Trophoblast cell (in vitro differentiated cells and primary cell): Measurements from ENCODE around the gene FAM131C.
"Not testable (repeated sequence)": the region's sequence is repeated elsewhere in the genome, so short reads cannot be mapped to it uniquely, and the experiment has no call there.

Source experiments
- DNase-seq, 2 donors: peaks; one replicate each; pipeline ENCODE4 v3.0.0-alpha.2; 2016
- H2AFZ ChIP-seq: 2 replicates; pipeline ENCODE4 v1.6.1; 2013; ENCODE audit warnings: low read length, moderate library complexity, mild to moderate bottlenecking; ENCODE audit not compliant: insufficient read depth, poor library complexity
- H2AK5ac ChIP-seq: 2 replicates; pipeline ENCODE4 v1.6.1; 2013; ENCODE audit warnings: mild to moderate bottlenecking, low read length
- H2BK120ac ChIP-seq: 2 replicates; pipeline ENCODE4 v1.6.1; 2013; ENCODE audit warnings: low read length, mild to moderate bottlenecking, moderate library complexity; ENCODE audit not compliant: insufficient read depth, poor library complexity
- H2BK12ac ChIP-seq: 2 replicates; pipeline ENCODE4 v1.6.1; 2013; ENCODE audit warnings: mild to moderate bottlenecking, low read length, moderate library complexity
- H2BK5ac ChIP-seq: 2 replicates; pipeline ENCODE4 v1.6.1; 2013; ENCODE audit warnings: low read length, low read depth, moderate library complexity, mild to moderate bottlenecking; ENCODE audit not compliant: poor library complexity
- H3K14ac ChIP-seq: 2 replicates; pipeline ENCODE4 v1.6.1; 2013; ENCODE audit warnings: mild to moderate bottlenecking, low read length
- H3K18ac ChIP-seq: 2 replicates; pipeline ENCODE4 v1.6.1; 2013; ENCODE audit warnings: mild to moderate bottlenecking, low read length
- H3K23ac ChIP-seq: 2 replicates; pipeline ENCODE4 v1.6.1; 2013; ENCODE audit warnings: low read length
- H3K27ac ChIP-seq: 2 replicates; pipeline ENCODE4 v1.5.1; 2013; ENCODE audit warnings: low read depth, mild to moderate bottlenecking, inconsistent platforms, low read length, moderate library complexity
- H3K27me3 ChIP-seq: 2 replicates; pipeline ENCODE4 v1.6.1; 2013; ENCODE audit warnings: inconsistent platforms, mild to moderate bottlenecking, low read length, moderate library complexity; ENCODE audit not compliant: insufficient read depth
- H3K36me3 ChIP-seq, 2 experiments: 1 replicate in 1 of 2; 2 replicates in 1 of 2; pipeline ENCODE4 v1.6.1; 2013; ENCODE audit warnings: low read length in 2 of 2, mild to moderate bottlenecking in 2 of 2, moderate library complexity in 1 of 2; ENCODE audit not compliant: insufficient read depth in 2 of 2, control insufficient read depth in 1 of 2
- H3K4ac ChIP-seq: 2 replicates; pipeline ENCODE4 v1.6.1; 2013; ENCODE audit warnings: low read depth, mild to moderate bottlenecking, low read length, moderate library complexity
- H3K4me1 ChIP-seq, 2 experiments: 1 replicate in 1 of 2; 2 replicates in 1 of 2; pipeline ENCODE4 v1.6.1; 2013; ENCODE audit warnings: low read length in 2 of 2, mild to moderate bottlenecking in 2 of 2, moderate library complexity in 1 of 2; ENCODE audit not compliant: insufficient read depth in 2 of 2, control insufficient read depth in 1 of 2
- H3K4me2 ChIP-seq: 2 replicates; pipeline ENCODE4 v1.6.1; 2013; ENCODE audit warnings: inconsistent platforms, mild to moderate bottlenecking, low read length, moderate library complexity
- H3K4me3 ChIP-seq: 2 replicates; pipeline ENCODE4 v1.5.1; 2013; ENCODE audit warnings: mild to moderate bottlenecking, low read depth, low read length, inconsistent platforms
- H3K79me1 ChIP-seq: one replicate; pipeline ENCODE4 v1.6.1; 2013; ENCODE audit warnings: low read length
- H3K79me2 ChIP-seq: 2 replicates; pipeline ENCODE4 v1.6.1; 2013; ENCODE audit warnings: low read length, mild to moderate bottlenecking; ENCODE audit not compliant: control insufficient read depth, insufficient read depth, poor library complexity
- H3K9ac ChIP-seq: 2 replicates; pipeline ENCODE4 v1.6.1; 2013; ENCODE audit warnings: mild to moderate bottlenecking, low read length
- H3K9me3 ChIP-seq: 2 replicates; pipeline ENCODE4 v1.6.1; 2013; ENCODE audit warnings: low read depth, mild to moderate bottlenecking, control low read depth, inconsistent platforms, low read length; ENCODE audit not compliant: insufficient read depth
- H4K12ac ChIP-seq: 2 replicates; pipeline ENCODE4 v1.6.1; 2013; ENCODE audit warnings: low read depth, mild to moderate bottlenecking, low read length, moderate library complexity
- H4K8ac ChIP-seq: 2 replicates; pipeline ENCODE4 v1.6.1; 2013; ENCODE audit warnings: low read depth, mild to moderate bottlenecking, low read length, moderate library complexity
- H4K91ac ChIP-seq: one replicate; pipeline ENCODE4 v1.6.1; 2013; ENCODE audit warnings: low read depth, mild to moderate bottlenecking, low read length, moderate library complexity
- WGBS: extraction: QIAGEN DNeasy Blood & Tissue Kit; methylation state at CpG from one replicate; pipeline ENCODE4 v1.1.7; 2013; ENCODE audit warnings: missing lambda C conversion rate; ENCODE audit not compliant: insufficient read length, insufficient coverage; ENCODE audit errors: extremely low coverage; 5-methylcytosine and 5-hydroxymethylcytosine counted together

Gene FAM131C

GRCh38 chr1:16043521-16043920 lies 29.9 kb downstream of the FAM131C start, which contains the start of gene CLCNKB:
Gene CLCNKB (plus strand): TSS chr1:16043782. CDS start chr1:16044493, 711 bp downstream.
- Histone ChIP-seq H3K27ac (no peak within 1 kb of the TSS), H3K4me2 (no peak within 1 kb of the TSS), H4K8ac (no peak within 1 kb of the TSS), H3K9ac (no peak within 1 kb of the TSS), H3K4me1 (no peaks in the 10 kb centered on the region), H3K79me2 (no peaks in the 10 kb centered on the region), H2AK5ac (no peak within 1 kb of the TSS), H3K79me1 (no peaks in the 10 kb centered on the region), H3K27me3 (no peaks in the 10 kb centered on the region), H3K18ac (no peak within 1 kb of the TSS), H3K4me3 (no peak within 1 kb of the TSS), H3K14ac (no peak within 1 kb of the TSS), H3K4ac (no peak within 1 kb of the TSS), H2AFZ (no peak within 1 kb of the TSS), H3K36me3 (no peaks in the 10 kb centered on the region), H2BK120ac (no peak within 1 kb of the TSS), H4K91ac (no peak within 1 kb of the TSS), H3K9me3 (no peaks in the 10 kb centered on the region), H2BK5ac (no peak within 1 kb of the TSS), H4K12ac (no peak within 1 kb of the TSS), H2BK12ac (no peak within 1 kb of the TSS), H3K23ac (no peak within 1 kb of the TSS)
- no CpG with 5 or more reads among the region's 7 CpGs for WGBS
- DNase-seq, result no peak

- not testable (repeated sequence) for H3K4me3 ChIP-seq, H3K27me3 ChIP-seq, H3K36me3 ChIP-seq, H2AK5ac ChIP-seq, H3K27ac ChIP-seq, H3K14ac ChIP-seq, H3K4me1 ChIP-seq, H3K79me1 ChIP-seq, H2BK5ac ChIP-seq, H3K4ac ChIP-seq, DNase-seq, H3K23ac ChIP-seq, H2BK12ac ChIP-seq, H2AFZ ChIP-seq, H3K9me3 ChIP-seq, H4K8ac ChIP-seq, H3K4me2 ChIP-seq, H3K9ac ChIP-seq, H4K91ac ChIP-seq, H2BK120ac ChIP-seq, H3K79me2 ChIP-seq, H3K18ac ChIP-seq, H4K12ac ChIP-seq
- no CpG with 5 or more reads among the region's 9 CpGs for WGBS
Observed at GRCh38 chr1:16042654-16043053, 30.8 kb downstream of the FAM131C start.

GRCh38 chr1:16042096-16042495 lies 31.4 kb downstream of the FAM131C start:
- Histone ChIP-seq H3K79me2 (no peaks in the 10 kb centered on the region), H3K23ac (no peak overlapping the region), H2BK12ac (no peak overlapping the region), H3K18ac (no peak overlapping the region), H2AK5ac (no peak overlapping the region), H2BK120ac (no peak overlapping the region), H3K79me1 (no peaks in the 10 kb centered on the region), H4K8ac (no peak overlapping the region), H3K14ac (no peak overlapping the region), H3K9me3 (no peaks in the 10 kb centered on the region), H3K27ac (no peak overlapping the region), H3K4me2 (no peak overlapping the region), H3K36me3 (no peaks in the 10 kb centered on the region), H2BK5ac (no peak overlapping the region), H3K4me1 (no peaks in the 10 kb centered on the region), H4K91ac (no peak overlapping the region), H3K4ac (no peak overlapping the region), H2AFZ (no peak overlapping the region), H4K12ac (no peak overlapping the region), H3K27me3 (no peaks in the 10 kb centered on the region), H3K4me3 (no peak overlapping the region), H3K9ac (no peak overlapping the region)
- DNase-seq, result no peak
- no CpG with 5 or more reads among the region's 9 CpGs for WGBS

- Histone ChIP-seq H3K36me3 (no peaks in the 10 kb centered on the region), H2AK5ac (no peak overlapping the region), H3K4me1 (no peaks in the 10 kb centered on the region), H2AFZ (no peak overlapping the region), H3K79me1 (no peaks in the 10 kb centered on the region), H3K9ac (no peak overlapping the region), H2BK5ac (no peak overlapping the region), H2BK120ac (no peak overlapping the region), H3K4me2 (no peak overlapping the region), H3K27me3 (no peaks in the 10 kb centered on the region), H2BK12ac (no peak overlapping the region), H3K4ac (no peak overlapping the region), H3K14ac (no peak overlapping the region), H3K27ac (no peak overlapping the region), H4K91ac (no peak overlapping the region), H3K9me3 (no peaks in the 10 kb centered on the region), H3K79me2 (no peaks in the 10 kb centered on the region), H4K12ac (no peak overlapping the region), H4K8ac (no peak overlapping the region), H3K4me3 (no peak overlapping the region), H3K18ac (no peak overlapping the region), H3K23ac (no peak overlapping the region)
- DNase-seq, result no peak
- WGBS, result no CpG with 5 or more reads among the region's 8 CpGs
Observed at GRCh38 chr1:16041200-16041599, 32.3 kb downstream of the FAM131C start.
